Thoracic aorta (tissue), 2 donors: Measurements from ENCODE around the gene SNX3. TPM values are rescaled to one million over a fixed set of nuclear protein-coding genes. Genes with fewer than 3 reads are reported as not detected.

ENCODE experiments used
- ATAC-seq: fragments of 150-250 bp; one replicate; pipeline ENCODE4 v1.8.0; 2017; ENCODE audit warnings: low read depth; ENCODE audit not compliant: insufficient number of reproducible peaks, low FRiP score
- DNase-seq: peaks from one replicate; pipeline ENCODE4 v3.0.0-alpha.2; 2020; ENCODE audit warnings: low spot score
- H3K27ac ChIP-seq, 2 donors: fragments of 200-600 bp; sonication (generic); 1 replicate in 1 of 2; 2 replicates in 1 of 2; pipeline ENCODE4 v1.5.1; 2016; ENCODE audit warnings: mild to moderate bottlenecking in 2 of 2, moderate library complexity in 2 of 2
- H3K27me3 ChIP-seq: fragments of 200-600 bp; sonication (generic); replicated peaks from 2 replicates; pipeline ENCODE4 v1.6.0; 2016; ENCODE audit warnings: mild to moderate bottlenecking; ENCODE audit not compliant: insufficient read depth
- H3K36me3 ChIP-seq: fragments of 200-600 bp; sonication (generic); one replicate; pipeline ENCODE4 v1.5.1; 2016
- H3K4me1 ChIP-seq, 2 donors: fragments of 200-600 bp; sonication (generic); 1 replicate in 1 of 2; 2 replicates in 1 of 2; pipeline versions ENCODE4 v1.5.1 to v1.6.0; 2016; ENCODE audit warnings: low read depth in 2 of 2, mild to moderate bottlenecking in 1 of 2; ENCODE audit not compliant: control insufficient read depth in 1 of 2
- H3K4me3 ChIP-seq: fragments of 200-600 bp; sonication (generic); 2 replicates; pipeline ENCODE4 v1.5.1; 2016; ENCODE audit warnings: mild to moderate bottlenecking
- H3K9me3 ChIP-seq: fragments of 200-600 bp; sonication (generic); 2 replicates; pipeline ENCODE4 v1.5.1; 2016
- total RNA-seq, 2 donors: library from RNA; depleted of rRNA; stranded (reverse); fragments of >200 nt; gene quantifications; one replicate each; pipeline versions ENCODE4 v1.1.0 to v1.2.3, GENCODE V29; 2016
- TF ChIP-seq, protein P1 (sequence below): fragments of 200-600 bp; sonication (generic); IDR thresholded peaks from one replicate; pipeline ENCODE4 v1.5.1; 2019; ENCODE audit warnings: antibody characterized with exemption

SNX3 gene
- total RNA-seq, 2 donors from 2014 or later: 110 to 122 TPM

DNA sequence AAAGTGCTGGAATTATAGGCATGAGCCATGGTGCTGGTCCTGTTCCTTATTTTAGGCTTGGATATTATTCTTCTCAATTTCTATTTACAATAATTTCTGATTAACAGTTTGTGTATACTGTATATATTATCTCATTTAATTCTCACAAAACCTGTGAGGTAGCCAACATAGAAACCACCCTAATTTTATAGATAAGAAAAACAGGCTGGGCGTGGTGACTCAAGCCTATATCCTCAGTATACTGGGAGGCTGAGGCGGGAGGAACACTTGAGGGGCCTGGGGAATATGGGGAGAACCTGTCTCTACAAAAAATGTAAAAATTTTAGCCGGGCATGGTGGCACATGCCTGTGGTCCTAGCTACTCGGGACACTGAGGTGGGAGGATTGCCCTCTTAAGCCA is 30.3 kb upstream of the SNX3 start:
- no peaks in the 10 kb centered on the region for H3K27me3 ChIP-seq
- ATAC-seq: no peak
- H3K9me3 ChIP-seq: no peaks in the 10 kb centered on the region

DNA sequence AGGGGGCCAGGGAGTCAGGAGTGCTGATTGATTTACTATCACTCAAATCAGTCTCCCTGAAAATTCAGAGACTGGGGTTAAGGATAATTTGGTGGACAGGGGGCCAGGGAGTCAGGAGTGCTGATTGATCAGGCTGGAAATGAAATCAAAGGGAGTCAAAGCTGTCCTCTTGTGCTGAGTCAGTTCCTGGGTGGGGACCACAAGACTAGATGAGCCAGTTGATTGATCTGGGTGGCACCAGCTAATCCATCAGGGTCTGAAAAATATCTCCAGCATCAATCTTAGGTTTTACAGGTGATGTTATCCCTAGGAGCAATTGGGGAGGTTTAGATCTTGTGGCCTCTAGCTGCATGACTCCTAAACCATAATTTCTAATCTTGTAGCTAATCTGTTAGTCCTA is 27.9 kb upstream of the SNX3 start:
- DNase-seq: no peak
- no peak overlapping the region for H3K4me3 ChIP-seq
- no peaks in the 10 kb centered on the region for H3K9me3 ChIP-seq
- H3K36me3 ChIP-seq: no peaks in the 10 kb centered on the region
- H3K4me1 ChIP-seq: no peaks in the 10 kb centered on the region
- no peaks in the 10 kb centered on the region for H3K27me3 ChIP-seq
- TF ChIP-seq, protein P1, sequence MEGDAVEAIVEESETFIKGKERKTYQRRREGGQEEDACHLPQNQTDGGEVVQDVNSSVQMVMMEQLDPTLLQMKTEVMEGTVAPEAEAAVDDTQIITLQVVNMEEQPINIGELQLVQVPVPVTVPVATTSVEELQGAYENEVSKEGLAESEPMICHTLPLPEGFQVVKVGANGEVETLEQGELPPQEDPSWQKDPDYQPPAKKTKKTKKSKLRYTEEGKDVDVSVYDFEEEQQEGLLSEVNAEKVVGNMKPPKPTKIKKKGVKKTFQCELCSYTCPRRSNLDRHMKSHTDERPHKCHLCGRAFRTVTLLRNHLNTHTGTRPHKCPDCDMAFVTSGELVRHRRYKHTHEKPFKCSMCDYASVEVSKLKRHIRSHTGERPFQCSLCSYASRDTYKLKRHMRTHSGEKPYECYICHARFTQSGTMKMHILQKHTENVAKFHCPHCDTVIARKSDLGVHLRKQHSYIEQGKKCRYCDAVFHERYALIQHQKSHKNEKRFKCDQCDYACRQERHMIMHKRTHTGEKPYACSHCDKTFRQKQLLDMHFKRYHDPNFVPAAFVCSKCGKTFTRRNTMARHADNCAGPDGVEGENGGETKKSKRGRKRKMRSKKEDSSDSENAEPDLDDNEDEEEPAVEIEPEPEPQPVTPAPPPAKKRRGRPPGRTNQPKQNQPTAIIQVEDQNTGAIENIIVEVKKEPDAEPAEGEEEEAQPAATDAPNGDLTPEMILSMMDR: no peak
- no peak for ATAC-seq
- H3K27ac ChIP-seq: no peak overlapping the region

More for the DNA sequence above, 30.3 kb upstream of the SNX3 start:
- Histone ChIP-seq H3K4me1 (peaks cover 6 to 7% of the 10 kb centered on the region in 2 donors), H3K27ac (no peak overlapping the region), H3K4me3 (no peak overlapping the region), H3K36me3 (no peaks in the 10 kb centered on the region)
- TF ChIP-seq, protein P1: no peak
- no peak for DNase-seq

DNA sequence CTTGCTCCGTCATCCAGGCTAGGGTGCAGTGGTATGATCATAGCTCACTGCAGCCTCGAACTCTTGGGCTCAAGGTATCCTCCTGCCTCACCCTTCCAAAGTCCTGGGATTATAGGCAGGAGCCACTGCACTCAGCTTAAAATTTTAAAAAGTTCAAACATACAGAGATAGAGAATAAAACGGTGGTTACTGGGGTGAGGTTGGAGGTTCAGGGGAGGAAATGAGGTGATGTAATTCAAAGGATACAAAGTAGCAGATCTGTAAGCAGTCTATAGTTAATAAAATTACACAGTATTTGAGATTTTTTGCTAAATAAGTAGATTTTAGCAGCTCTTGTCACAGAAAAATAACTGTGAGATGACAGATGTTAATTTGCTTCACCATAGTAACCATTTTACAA is 26.5 kb upstream of the SNX3 start:
- DNase-seq (no peak), ATAC-seq (no peak)
- H3K4me3 ChIP-seq: no peak overlapping the region
- H3K27ac ChIP-seq: no peak overlapping the region
- H3K9me3 ChIP-seq: no peaks in the 10 kb centered on the region
- no peaks in the 10 kb centered on the region for H3K4me1 ChIP-seq
- no peaks in the 10 kb centered on the region for H3K36me3 ChIP-seq
- TF ChIP-seq, protein P1: no peak
- H3K27me3 ChIP-seq: no peaks in the 10 kb centered on the region

DNA sequence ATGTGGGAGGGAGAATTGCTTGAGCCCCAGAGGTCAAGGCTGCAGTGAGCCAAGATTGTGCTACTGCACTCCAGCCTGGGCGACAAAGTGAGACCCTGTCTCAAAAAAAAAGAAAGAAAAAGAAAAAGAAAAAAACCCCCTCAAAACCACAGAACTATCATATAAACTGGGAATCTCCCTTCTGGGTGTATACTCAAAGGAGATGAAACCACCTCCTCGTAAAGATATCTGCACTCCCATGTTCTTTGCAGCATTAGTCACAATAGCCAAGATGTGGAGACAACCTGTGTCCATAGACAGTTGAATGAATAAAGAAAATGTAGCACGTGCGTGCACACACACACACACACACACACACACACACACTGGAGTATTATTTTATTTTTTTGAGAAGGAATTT is 25.5 kb upstream of the SNX3 start:
- TF ChIP-seq, protein P1: no peak
- Histone ChIP-seq H3K36me3 (no peaks in the 10 kb centered on the region), H3K27me3 (no peaks in the 10 kb centered on the region), H3K4me3 (no peak overlapping the region), H3K4me1 (no peaks in the 10 kb centered on the region), H3K27ac (no peak overlapping the region), H3K9me3 (no peaks in the 10 kb centered on the region)
- no peak for DNase-seq
- ATAC-seq: no peak

DNA sequence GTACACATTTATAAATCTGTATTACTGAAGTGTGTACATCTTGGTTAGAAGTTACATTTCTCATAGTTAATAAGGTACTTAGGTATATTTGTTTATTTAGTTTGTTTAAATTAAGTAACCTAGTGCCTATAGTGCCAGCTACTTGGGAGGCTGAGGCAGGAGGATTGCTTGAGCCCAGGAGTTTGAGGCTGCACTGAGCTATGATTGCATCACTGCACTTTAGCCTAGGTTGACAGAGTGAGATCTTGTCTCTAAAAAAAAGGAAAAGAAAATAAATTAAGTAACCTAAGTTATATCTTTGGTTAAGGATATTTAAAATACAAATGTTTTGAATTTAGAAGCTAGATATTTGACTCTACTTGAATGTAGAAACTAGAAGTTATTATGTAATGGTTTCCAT is 24.5 kb upstream of the SNX3 start:
- no peak for DNase-seq
- no peaks in the 10 kb centered on the region for H3K36me3 ChIP-seq
- no peak overlapping the region for H3K27ac ChIP-seq
- H3K4me3 ChIP-seq: no peak overlapping the region
- no peaks in the 10 kb centered on the region for H3K27me3 ChIP-seq
- TF ChIP-seq, protein P1: no peak
- ATAC-seq: no peak
- H3K9me3 ChIP-seq: no peaks in the 10 kb centered on the region
- no peaks in the 10 kb centered on the region for H3K4me1 ChIP-seq
